Endothelial cell (in vitro differentiated cells): Measurements from ENCODE around the gene DENND1A. TPM values are rescaled to one million over a fixed set of nuclear protein-coding genes. Genes with fewer than 3 reads are reported as not detected.

Experiments used
- DNase-seq: peaks from one replicate; pipeline ENCODE4 v3.0.0; 2021; ENCODE audit warnings: low spot score
- H3K27ac Mint-ChIP-seq: one replicate; pipeline ENCODE4 v1.8.0; 2021; ENCODE audit warnings: mixed read lengths, inconsistent platforms; ENCODE audit not compliant: unreplicated experiment
- H3K27me3 Mint-ChIP-seq: one replicate; pipeline ENCODE4 v1.8.0; 2021; ENCODE audit warnings: mild to moderate bottlenecking, moderate library complexity, mixed read lengths, inconsistent platforms; ENCODE audit not compliant: unreplicated experiment
- H3K36me3 Mint-ChIP-seq: one replicate; pipeline ENCODE4 v1.8.0; 2021; ENCODE audit warnings: mild to moderate bottlenecking, low read depth, mixed read lengths, inconsistent platforms; ENCODE audit not compliant: unreplicated experiment
- H3K4me1 Mint-ChIP-seq: one replicate; pipeline ENCODE4 v1.8.0; 2021; ENCODE audit warnings: mild to moderate bottlenecking, mixed read lengths, inconsistent platforms; ENCODE audit not compliant: unreplicated experiment
- H3K4me3 Mint-ChIP-seq: one replicate; pipeline ENCODE4 v1.8.0; 2021; ENCODE audit warnings: mild to moderate bottlenecking, mixed read lengths, inconsistent platforms; ENCODE audit not compliant: unreplicated experiment
- H3K9me3 Mint-ChIP-seq: one replicate; pipeline ENCODE4 v1.8.0; 2021; ENCODE audit warnings: mixed read lengths, inconsistent platforms; ENCODE audit not compliant: unreplicated experiment
- total RNA-seq: library from RNA; stranded (reverse); fragmentation: NEBNext Ultra II Directional; extraction: Animal tissue kit (Norgen Biotek cat#: 25700); gene quantifications from one replicate; pipeline ENCODE4 v1.2.1, GENCODE V29; 2021; ENCODE audit not compliant: unreplicated experiment
- TF ChIP-seq, protein P1 (sequence below): fragments of 200-600 bp; sonication (generic); IDR thresholded peaks from one replicate; pipeline ENCODE4 v1.5.0; 2021; ENCODE audit warnings: antibody characterized with exemption; ENCODE audit not compliant: unreplicated experiment

Gene DENND1A
- total RNA-seq, 1 donor from 2014 or later: 14.1 TPM

DNA sequence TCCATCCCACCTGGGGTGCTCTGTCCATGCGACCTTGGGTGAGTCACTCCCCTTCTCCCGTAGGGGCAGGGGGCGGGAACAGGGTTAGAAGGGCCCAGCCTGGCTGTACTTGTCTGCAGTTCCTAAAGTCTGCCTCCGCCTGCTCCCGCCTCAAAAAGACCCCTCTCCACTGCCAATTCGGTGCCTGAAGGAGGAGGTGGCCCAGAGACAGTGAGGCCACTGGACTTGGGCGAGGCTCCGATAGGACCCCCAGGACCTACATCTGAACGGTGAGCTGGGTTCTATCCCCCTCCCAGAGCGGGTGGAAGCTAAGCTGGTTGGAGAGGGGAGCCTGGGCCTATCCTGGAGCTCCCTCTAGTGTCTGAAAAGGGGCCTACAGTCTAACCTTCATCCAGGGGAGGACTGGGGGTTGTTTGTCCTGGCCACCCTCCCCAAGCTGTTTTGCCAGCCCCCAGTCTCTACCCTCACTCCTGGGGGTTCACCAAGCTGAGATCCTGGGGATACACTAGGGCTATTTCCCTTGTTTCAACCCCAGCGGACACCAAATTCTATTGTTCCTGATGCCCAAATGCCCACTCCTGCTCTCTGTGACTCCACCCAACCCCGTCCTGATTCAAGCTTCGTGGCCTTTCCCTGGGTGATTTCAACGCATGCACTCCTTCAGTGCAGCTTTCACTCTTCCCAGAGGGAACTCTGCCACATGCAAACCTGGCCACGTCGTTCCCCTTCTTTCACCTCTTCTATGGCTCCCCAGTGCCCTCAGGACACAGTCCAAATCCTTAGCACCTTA lies 580.0 kb downstream of the DENND1A start:
- TF ChIP-seq, protein P1, sequence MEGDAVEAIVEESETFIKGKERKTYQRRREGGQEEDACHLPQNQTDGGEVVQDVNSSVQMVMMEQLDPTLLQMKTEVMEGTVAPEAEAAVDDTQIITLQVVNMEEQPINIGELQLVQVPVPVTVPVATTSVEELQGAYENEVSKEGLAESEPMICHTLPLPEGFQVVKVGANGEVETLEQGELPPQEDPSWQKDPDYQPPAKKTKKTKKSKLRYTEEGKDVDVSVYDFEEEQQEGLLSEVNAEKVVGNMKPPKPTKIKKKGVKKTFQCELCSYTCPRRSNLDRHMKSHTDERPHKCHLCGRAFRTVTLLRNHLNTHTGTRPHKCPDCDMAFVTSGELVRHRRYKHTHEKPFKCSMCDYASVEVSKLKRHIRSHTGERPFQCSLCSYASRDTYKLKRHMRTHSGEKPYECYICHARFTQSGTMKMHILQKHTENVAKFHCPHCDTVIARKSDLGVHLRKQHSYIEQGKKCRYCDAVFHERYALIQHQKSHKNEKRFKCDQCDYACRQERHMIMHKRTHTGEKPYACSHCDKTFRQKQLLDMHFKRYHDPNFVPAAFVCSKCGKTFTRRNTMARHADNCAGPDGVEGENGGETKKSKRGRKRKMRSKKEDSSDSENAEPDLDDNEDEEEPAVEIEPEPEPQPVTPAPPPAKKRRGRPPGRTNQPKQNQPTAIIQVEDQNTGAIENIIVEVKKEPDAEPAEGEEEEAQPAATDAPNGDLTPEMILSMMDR: peak; percentile 84
- no peaks in the 10 kb centered on the region for H3K36me3 Mint-ChIP-seq
- no peaks in the 10 kb centered on the region for H3K9me3 Mint-ChIP-seq
- peak; percentile 78 for DNase-seq
- no peak overlapping the region for H3K27ac Mint-ChIP-seq
- peaks cover 8% of the 10 kb centered on the region for H3K27me3 Mint-ChIP-seq
- no peak overlapping the region for H3K4me3 Mint-ChIP-seq
- H3K4me1 Mint-ChIP-seq: peaks cover 6% of the 10 kb centered on the region

DNA sequence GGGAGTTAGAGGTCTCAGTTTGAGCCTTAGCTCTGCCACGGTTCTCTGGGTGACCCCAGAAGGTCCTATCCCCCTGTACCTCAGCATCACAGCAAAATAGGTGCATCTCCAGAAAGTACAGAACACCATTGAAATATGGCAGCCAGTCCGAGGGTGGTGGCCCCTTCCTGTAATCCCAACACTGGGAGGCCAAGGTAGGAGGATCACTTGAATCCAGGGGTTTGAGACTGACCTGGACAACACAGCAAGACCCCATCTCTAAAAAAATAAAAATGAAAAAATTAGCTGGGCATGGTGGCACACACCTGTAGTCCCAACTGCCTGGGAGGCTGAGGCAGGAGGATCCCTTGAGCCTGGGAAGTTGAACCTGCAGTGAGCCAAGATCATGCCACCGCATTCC lies 580.9 kb downstream of the DENND1A start:
- H3K27me3 Mint-ChIP-seq: peaks cover 7% of the 10 kb centered on the region
- no peak for DNase-seq
- H3K36me3 Mint-ChIP-seq: no peaks in the 10 kb centered on the region
- TF ChIP-seq, protein P1: no peak
- H3K9me3 Mint-ChIP-seq: no peaks in the 10 kb centered on the region
- H3K4me3 Mint-ChIP-seq: no peak overlapping the region
- H3K27ac Mint-ChIP-seq: no peak overlapping the region
- H3K4me1 Mint-ChIP-seq: peaks cover 6% of the 10 kb centered on the region

DNA sequence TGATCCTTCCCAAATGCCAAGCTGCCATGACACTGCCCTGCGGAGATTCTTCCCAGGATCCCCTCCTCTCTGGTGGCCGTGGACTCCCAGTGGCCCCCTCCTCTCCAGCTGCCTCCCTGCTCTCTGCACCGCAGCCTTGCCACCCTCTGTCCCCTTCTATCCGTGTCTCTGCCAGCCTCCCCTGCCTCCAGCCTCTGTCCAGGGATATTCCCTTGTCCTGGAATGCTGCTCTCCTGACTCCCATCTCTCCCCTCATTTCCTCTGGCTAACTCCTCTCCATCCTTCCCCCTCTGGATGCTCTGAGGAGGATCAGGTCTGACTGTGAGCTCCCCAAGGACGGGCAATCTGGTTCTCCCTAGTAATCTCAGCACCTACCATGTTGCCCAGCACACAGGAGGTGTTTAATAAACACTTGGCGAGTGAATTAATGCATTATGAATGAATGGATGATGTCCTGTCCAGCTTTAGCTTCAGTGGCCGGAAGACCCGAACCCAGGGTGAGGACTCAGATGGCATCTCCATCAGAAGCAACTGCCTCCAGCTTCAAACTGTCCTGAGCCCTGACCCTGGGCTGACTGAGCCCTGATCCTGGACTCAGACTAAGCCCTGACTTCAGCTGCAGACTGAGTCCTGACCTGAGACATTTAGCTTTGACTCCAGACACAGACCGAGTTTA lies 581.5 kb downstream of the DENND1A start:
- H3K27ac Mint-ChIP-seq: no peak overlapping the region
- peaks cover 6% of the 10 kb centered on the region for H3K4me1 Mint-ChIP-seq
- no peak overlapping the region for H3K4me3 Mint-ChIP-seq
- no peaks in the 10 kb centered on the region for H3K36me3 Mint-ChIP-seq
- no peak for DNase-seq
- TF ChIP-seq, protein P1: no peak
- H3K27me3 Mint-ChIP-seq: peaks cover 4% of the 10 kb centered on the region
- H3K9me3 Mint-ChIP-seq: no peaks in the 10 kb centered on the region

DNA sequence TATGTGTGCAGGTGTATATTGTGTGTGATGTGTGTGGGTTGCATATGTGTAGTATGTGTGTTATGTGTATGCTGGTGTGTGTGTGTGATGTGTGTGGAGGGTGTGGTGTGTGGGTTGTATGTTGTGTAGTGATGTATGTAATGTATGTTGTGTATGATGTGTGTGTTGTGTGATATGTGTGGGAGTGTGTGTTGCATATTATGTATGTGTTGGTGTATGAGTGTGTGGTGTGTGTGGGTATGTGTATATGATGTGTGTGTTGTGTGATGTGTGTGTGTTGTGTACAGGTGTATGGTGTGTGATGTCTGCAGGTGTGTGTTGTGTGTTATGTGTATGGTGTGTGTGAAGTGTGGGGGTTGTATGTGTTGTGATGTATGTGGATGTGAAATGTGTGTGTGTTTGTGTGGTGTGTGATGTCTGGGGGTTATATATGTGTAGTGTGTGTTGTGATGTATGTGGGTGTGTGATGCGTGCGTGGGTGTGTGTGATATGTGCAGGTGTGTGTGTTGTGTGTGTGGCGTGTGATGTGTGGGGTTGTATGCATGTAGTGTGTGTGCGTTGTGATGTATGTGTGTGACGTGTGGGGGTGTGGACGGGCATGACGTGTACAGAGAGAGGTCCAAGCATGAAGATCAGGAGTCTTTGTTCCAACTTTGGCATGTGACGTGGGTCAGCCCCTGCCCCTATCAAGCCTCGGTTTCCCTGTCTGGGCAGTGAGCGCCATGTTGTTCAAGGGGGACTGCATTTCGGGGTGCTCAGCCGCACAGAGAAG lies 582.5 kb downstream of the DENND1A start:
- Mint-ChIP-seq H3K27ac (no peak overlapping the region), H3K27me3 (peaks cover 4% of the 10 kb centered on the region), H3K4me3 (no peak overlapping the region), H3K4me1 (peaks cover 6% of the 10 kb centered on the region), H3K36me3 (no peaks in the 10 kb centered on the region), H3K9me3 (no peaks in the 10 kb centered on the region)
- TF ChIP-seq, protein P1: no peak
- no peak for DNase-seq
